NCI-H1048 (cell line): Measurements from ENCODE around the gene TMUB1.

Experiments used
- DNase-seq: peaks from one replicate; lab custom pipeline; 2025; lab: John Stamatoyannopoulos, UW

The TMUB1 gene

DNA sequence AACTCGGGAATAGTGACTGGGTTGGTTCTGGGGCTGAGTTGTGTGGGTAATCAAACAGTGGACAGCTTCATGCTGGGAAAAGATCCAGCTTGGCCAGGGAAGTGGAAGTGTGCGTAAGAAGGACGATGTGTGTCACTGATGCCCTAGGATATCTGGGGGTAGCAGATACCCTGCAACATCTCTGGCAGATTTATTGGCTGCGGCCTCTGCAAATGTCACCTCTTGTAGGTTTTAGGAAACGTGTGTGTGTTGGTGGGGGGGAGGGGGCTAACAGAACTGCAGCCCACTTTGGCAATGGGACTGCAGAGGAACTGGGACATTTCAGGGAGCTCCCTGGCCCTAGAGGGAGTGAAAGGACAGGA lies 2.0 kb upstream of the TMUB1 start:
- DNase-seq, result no peak

DNA sequence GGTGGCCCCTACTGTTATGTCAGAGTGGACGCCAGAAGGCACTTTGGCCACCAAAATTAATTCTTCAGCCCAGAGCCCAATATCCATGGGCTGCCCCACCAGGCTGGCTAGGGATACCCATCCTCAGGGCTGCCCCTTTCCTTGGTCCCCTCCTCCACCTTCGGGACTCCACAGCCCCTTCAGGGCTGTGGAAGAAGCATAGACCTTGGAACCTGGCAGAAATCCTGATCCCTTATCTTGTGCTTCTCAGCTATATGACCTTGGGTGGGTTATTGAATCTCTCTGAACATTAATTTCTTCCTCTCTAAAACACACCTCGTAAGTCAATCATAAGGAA lies 499 bp upstream of the TMUB1 start:
- DNase-seq, result no peak

DNA sequence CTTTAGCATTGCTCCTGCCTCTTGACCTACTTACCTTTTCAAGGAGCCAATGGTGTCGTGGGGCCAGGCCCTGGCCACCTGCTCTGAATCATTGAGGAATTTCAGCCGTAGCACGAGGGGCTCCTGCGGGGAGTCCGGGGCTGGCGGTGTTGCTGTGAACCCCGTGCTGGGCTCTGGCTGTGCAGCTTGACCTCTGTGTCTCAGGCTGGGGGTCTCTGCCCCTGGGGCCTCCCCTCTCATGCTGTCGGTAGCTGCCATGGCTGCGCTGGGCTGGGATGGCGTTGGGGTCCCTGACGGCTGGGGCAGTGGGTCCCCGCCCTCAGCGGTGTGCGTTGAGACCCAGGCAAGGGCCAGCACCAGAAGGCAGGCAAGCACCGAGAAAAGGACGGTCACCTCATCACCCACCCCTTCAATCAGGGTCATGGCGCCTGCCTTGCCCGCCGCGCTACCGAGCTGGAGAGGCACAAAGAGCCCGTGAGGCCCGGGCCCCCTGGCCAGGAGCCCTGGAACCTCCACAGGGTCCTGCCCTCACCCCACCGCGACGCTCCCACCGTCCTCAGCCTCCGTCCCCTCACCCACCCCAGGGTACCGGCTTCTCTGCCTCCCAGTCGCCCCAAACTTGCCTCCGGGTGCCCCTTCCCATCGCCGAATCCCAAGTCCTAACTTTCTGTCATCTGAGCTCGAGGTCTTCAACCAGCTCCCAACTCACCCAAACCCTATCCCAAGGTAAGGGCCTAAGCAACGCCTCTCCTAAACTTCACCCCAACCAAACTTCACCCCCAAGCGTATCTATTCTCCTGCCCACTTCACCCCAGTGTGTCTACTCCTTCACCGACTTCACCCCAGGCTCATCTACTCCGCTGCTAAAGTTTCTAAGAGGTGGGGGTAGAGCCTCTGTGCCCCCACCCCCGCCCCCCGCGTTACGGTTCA lies 887 bp downstream of the TMUB1 start:
- no peak for DNase-seq

DNA sequence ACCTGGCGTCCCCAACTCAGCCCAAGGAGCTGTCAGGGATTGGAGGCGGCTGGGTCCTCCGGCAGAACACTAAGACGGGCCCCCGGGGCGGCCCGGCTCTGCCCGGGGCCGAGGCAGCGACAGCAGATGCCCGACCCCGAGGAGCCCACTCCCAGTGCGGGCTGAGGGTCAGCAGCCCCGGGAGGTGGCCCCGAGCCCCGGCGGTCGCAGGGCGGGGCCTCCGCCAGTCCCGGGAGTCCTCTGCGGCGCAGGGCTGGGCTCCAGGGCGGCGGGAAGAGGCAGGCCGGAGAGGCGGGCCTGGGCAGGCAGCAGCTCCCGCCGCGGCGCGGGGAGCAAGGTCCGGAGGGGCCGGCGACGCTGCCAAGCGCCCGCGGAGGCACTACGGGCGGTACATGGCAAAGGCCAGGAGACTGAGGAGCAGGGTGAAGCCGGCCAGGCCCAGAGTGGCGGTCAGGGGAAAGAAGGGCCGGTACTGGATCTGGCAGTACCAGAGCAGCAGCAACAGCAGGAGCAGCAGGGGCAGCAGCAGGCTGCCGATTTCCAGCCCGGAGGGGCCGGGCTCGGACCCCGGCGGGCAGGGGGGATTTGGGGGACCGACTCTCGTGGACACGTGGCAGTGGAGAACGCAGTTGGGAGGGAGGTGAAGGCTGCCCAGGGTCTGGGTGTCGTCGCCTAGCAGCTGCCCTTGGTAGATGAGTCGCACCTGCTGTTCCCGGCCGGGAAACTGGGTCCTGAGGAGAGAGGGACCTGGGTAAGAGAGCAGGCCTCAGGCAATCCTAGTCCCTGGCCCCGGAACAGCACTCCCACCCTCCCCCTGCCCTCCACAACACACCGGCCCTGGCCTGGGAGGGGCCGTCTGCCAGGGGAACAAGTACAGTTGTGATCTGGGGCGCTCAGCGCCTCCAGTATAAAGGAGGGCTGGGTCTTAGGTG lies 1.9 kb downstream of the TMUB1 start:
- no peak for DNase-seq

DNA sequence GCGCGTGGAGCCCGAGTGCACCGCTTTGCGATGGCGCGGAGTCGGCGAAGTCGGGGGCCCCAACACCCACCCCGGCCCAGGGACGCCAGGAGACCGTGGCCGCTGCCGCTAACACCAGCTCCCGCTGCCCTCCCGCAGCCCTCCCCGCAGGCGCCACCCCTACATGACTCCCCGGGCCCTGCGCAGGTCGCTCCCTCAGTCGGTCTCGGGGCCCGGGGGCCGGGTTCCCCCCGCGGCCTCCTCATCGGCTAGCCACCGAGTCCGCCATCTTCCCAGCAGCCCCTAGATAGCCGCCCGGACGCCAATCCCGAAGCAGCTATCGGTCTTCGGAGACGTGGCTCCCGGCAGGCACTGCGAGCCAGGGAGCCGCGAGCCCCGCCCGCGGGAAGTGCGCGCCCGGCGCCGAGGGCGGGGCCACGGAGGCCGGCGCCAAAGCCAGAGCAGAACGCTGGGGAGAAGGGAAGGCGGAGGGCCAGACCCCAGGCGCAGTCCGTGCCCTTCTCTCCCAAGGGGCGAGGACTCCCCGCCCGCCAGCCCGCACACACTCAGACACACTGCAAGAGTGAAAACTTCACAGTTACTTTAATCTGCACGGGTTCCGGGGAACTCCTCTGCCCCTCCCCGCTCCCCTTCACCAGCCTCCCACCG lies 2.6 kb downstream of the TMUB1 start, which contains the start of gene FASTK:
Gene FASTK (minus strand): TSS at position 288 of the 648 bp plus-strand sequence. CDS start 43 bp downstream, at position 245.
- peak; percentile 86 for DNase-seq

DNA sequence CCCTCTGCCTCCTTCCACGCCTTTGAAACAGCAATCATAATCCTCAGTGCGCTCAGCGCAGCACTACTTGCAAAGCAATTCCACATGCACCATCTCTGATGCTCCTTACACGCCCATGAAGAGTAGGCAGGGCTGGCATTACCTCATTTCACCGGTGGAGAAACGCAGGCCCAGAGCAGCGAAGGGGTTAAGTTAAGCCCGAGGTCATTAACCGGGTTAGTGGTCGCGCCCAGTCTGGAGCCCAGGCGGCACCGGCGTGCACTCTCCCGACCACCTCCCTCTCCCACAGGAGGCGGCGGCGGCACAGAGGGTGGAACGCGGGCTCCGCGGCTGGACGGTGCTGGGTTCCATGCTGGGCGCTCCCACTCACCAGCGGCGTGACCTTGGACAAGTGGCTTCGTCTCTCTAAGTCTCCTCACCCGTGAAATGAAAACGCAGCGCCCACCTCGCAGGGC lies 3.2 kb downstream of the TMUB1 start:
- no peak for DNase-seq

DNA sequence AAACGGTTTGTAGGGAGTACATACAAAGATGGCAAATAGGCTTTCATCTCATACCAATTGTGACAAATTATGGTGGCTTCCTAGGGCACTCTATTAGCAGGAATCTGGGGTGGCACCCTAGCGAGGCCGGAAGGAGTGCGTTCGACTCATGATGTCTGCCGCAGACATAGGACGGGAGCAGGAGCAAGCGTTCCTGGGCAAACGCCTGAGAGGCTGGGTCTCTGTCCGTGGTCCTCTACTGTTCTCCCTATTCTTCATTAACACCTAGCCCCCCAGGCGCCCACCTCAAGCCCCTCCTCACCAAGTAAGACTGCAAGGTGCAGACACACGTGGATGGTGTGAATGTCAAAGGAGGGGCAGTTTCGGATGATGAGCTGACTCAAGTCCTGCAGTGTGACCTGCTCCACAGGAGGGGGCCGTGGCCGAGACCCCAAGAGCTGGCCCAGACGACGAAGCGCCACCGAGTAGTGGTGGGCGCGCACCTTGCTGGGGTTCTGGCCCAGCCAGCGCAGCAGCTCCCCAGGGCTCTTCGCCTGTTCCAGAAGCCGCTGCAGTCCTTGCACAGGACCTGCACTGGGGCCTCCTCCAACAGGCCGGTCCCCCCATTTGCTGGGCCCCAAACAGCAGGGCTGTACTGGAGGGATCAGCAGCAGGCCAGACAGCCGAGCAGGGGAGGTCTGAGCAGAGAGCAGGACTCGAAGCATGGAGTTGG lies 3.9 kb downstream of the TMUB1 start:
- no peak for DNase-seq

DNA sequence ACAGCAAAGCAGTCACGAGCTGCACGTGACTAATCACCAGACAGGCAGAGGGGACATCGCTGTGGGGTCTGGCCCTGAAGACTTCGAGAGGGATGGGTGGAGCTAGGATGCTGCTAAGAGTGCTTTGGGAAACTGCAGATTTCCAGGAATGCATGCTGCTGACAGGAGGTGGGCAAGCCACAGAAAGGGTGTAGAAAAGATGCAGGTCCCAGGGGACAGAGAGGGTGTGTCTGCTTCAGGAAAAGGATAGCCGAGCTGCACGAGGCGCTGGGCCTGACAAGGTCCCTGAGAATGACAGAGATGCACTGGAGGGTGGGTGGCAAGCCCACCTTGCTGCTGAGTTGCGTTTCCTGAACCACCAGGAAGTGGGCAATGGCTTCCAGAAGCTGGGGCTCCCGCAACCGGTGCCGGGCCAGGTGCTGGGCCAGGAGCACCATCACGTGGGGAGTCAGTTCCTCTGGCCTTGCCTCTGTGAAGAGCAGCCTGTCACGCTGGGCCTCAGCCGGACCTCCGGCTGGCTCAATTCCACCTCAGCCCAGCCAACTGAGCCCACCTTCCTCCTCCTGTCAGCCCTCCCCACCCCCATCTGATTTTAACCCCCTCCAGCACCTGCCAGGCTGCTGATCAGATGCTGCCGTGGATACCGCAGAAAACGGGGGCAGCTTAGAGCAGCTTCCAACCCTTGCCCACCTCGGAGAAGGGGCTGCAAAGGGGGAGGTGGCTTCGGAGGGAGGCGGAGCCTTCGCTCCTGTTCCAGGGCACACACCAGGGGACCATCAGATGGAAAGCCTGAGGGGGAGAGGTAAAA lies 4.9 kb downstream of the TMUB1 start:
- DNase-seq, result no peak

DNA sequence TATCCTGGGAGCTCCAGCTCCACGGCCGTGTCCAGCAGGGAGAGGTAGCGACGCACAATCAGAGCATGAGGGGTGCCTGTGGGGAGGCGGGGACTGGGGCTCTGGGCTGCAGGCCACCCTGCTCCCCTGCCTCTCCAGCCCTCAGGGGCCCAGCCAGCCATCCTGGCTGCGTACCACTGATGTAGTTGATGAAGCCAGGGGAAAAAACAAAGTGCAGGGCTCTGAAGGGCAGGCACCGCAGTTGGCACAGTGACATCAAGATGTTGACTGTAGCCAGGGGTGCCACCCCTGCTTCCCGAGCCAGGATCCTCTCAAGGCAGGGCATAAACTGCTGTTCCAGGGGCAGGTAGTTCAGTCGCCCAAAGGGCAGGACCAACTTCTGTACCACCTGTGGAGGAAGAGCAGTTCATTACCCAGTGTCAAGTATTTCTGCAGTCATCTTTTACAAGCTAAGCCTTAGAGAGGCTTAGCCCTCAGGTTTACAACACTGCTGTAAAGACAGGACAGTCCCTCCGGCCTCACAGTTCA lies 5.5 kb downstream of the TMUB1 start:
- DNase-seq, result no peak

DNA sequence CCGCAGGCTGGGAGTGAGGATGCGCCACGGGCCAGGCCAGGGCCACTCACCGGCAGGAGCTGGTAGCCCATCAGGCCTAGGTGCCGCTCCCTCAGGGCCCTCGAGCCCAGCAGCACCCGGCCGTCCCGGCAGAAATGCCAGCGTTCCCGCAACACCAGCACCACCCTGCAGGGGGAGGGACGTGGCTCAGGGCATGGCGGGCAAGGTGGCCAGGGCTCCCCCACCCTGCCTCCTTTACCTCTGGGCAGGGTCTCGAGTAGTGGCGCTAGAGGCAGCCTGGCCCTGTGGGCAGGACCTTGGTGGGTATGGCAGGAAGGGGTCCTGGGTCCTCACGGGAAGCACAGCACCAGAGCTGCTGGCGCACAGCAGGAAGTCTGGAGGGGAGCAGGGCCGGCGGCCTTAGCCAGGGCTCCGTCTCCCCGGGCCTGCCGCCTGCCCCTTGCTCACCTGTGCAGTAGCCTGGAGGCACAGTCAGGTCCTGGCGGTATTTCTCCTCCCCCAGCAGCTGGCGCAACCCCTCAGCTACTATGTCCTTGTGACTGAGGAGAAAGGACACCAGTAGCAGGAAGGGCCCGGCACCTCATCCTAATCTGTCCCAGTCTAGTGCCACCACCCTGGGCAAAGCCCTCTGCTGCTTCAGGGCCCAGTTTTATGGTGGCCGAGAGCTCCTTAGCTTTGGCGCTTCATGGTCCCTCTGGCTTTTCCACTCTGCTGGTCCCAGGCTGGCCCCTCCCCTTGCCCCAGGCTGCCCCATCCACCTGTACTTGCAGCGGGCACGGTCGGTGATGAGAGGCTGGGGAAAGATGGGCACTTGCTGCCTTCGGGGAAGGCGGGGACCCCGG lies 6.2 kb downstream of the TMUB1 start:
- no peak for DNase-seq

DNA sequence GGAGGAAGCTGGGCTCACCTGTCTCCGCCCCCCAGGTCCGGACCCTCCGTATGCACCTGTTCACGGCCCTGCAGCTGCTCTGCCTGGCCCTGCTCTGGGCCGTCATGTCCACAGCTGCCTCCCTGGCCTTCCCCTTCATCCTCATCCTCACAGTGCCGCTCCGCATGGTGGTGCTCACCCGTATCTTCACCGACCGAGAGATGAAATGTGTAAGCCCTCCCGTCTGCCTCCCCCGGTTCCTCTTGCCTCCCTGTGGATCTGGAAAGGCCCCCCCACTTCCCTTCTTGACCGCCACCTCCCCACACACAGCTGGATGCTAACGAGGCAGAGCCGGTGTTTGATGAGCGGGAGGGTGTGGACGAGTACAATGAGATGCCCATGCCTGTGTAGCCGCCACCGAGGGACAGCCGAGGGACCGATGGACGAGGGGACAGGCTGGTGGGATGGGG lies 7.3 kb downstream of the TMUB1 start:
- DNase-seq, result no peak

DNA sequence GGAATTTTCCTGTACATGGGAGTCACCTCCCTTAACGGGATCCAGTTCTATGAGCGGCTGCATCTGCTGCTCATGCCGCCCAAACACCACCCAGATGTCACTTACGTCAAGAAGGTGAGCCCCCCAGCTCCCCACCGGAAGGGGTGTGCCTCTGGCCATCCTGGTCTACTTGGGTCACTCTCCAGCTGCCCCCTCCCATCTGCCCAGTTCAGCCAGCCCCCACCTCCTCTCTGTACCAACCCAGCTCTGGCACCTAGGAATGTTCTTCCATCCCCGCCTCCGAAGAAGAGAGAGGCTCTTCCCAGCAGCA lies 7.7 kb downstream of the TMUB1 start:
- DNase-seq, result no peak

DNA sequence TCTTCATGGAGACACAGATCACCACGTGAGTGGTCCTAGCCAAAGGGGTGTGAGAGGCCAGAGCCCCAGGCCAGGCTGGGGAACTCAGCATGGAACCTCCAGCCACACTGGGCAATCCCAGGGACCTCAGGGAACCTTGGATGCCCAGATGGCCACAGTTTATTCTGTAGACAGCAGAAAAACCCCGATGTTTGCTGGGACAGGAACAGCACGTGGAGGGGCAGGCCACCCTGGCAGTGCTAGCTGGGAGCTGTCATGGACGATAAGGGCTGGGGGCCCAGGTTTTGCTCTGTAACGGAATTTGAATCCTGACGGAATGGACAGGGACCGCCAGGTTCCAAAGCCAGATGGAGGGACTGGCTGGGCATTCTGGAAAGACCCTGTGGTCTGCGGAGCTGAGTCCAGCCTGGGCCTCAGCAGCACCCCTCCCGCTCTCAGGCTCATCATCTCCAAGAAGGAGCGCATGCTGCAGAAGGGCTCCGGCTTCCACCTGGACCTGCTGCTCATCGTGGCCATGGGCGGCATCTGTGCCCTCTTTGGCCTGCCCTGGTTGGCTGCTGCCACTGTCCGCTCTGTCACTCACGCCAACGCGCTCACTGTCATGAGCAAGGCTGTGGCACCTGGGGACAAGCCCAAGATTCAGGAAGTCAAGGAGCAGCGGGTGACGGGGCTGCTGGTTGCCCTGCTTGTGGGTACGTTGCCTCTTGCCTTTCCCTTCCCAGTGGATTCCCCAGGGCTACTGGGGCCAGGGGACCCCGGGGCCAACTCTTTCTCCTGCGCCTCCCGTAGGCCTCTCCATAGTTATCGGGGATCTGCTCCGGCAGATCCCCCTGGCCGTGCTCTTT lies 8.3 kb downstream of the TMUB1 start:
- no peak for DNase-seq

DNA sequence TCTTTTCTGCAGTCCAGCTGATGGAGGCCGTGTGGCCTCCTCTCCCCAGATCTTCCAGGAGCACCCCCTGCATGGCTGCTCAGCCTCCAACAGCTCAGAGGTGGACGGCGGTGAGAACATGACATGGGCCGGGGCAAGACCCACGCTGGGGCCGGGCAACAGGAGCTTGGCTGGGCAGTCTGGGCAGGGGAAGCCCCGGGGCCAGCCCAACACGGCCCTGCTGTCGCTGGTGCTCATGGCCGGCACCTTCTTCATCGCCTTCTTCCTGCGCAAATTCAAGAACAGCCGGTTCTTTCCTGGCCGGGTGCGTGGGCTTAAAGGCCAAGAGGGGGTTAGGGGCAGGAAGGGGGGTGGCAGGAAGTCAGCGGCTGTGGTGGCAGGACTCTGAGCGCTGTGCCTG lies 9.3 kb downstream of the TMUB1 start:
- DNase-seq, result no peak

DNA sequence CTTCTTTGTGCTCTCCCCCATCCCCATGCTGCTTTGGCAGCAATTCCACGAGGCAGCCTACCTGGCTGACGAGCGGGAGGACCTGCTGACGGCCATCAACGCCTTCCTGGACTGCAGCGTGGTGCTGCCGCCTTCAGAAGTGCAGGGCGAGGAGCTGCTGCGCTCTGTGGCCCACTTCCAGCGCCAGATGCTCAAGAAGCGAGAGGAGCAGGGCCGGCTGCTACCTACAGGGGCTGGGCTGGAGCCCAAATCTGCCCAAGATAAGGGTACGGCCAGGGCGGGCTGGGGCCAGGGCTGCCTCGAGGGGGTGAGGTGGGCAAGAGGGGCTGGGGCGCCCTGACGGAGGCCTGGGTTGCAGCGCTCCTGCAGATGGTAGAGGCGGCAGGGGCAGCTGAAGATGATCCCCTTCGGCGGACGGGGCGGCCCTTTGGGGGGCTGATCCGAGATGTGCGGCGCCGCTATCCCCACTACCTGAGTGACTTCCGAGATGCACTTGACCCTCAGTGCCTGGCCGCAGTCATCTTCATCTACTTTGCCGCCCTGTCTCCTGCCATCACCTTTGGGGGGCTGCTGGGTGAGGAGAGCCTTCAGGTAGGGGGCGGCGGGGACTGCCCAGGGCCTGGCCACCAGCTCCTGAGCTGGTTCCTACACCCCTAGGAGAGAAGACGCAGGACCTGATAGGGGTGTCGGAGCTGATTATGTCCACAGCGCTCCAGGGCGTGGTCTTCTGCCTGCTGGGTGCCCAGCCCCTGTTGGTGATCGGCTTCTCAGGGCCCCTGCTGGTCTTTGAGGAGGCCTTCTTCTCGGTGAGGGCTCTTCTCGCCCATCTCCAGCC lies 12.0 kb downstream of the TMUB1 start:
- DNase-seq, result no peak

DNA sequence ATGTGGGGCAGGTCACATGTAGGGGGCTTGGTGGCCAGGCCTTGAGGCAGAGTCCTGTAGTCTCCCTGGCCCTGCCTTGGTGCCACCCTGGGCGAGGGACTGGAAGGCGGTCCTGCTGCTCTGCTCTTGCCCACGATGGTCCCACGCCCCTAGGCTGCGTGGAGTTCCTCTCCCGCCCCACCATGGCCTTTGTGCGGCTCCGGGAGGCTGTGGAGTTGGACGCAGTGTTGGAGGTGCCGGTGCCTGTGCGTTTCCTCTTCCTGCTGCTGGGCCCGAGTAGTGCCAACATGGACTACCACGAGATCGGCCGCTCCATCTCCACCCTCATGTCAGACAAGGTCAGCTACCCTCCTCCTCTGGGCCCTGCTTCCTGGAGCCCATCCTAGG lies 12.7 kb downstream of the TMUB1 start:
- DNase-seq, result no peak

DNA sequence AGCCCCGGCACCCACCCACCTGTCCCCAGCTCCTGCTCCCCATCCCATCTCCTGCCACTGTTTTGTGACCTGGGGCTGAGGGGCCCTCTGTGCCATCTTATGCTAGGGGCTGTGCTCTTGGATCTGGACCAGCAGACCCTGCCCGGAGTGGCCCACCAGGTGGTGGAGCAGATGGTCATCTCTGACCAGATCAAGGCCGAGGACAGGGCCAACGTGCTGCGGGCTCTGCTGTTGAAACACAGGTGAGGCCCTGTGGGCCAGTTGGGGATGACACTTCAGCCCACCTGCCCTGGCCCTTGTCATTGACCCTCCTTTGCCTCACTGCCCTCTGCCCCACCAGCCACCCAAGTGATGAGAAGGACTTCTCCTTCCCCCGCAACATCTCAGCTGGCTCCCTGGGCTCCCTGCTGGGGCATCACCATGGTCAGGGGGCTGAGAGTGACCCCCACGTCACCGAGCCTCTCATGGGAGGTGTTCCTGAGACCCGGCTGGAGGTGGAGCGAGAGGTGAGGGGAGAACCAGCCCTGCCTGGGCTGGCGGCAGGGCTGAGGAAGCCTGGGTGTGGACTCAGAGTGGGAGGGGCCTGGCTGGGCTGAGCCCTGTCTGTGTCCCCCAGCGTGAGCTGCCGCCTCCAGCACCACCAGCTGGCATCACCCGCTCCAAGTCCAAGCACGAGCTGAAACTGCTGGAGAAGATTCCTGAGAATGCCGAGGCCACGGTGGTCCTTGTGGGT lies 13.3 kb downstream of the TMUB1 start:
- DNase-seq, result no peak
